Lower leg skin (tissue), 4 donors: ENCODE results near the gene UPK2. TPM values are rescaled to one million over a fixed set of nuclear protein-coding genes. Genes with fewer than 3 reads are reported as not detected.
"Not testable (repeated sequence)": the region's sequence is repeated elsewhere in the genome, so short reads cannot be mapped to it uniquely, and the experiment has no call there.

ENCODE experiments used
- DNase-seq, 2 donors: peaks; one replicate each; pipeline ENCODE4 v3.0.0-alpha.2; 2019; ENCODE audit warnings: low spot score in 2 of 2
- H3K4me3 ChIP-seq: fragments of 200-600 bp; sonication (generic); 2 replicates; pipeline ENCODE4 v1.5.1; 2017; ENCODE audit warnings: mild to moderate bottlenecking, low read depth; ENCODE audit not compliant: poor library complexity, severe bottlenecking
- POLR2A ChIP-seq, 2 donors: fragments of 450-650 bp; IDR thresholded peaks; one replicate each; pipeline ENCODE4 v1.6.1; 2016 to 2017; ENCODE audit warnings: antibody characterized with exemption in 2 of 2, mild to moderate bottlenecking in 1 of 2, moderate library complexity in 1 of 2
- WGBS, 2 donors: methylation state at CpG; one replicate each; pipeline ENCODE4 v1.1.5; 2018; 5-methylcytosine and 5-hydroxymethylcytosine counted together
- intact Hi-C: fragments of 100-400 bp; cut with DNase I; formaldehyde crosslinking; loops from one replicate; pipeline ENCODE4 v1.15.0; 2023; ENCODE audit warnings: low total_unique reads
- total RNA-seq, 4 donors: library from RNA; depleted of rRNA; stranded (reverse); fragments of >200 nt; gene quantifications; one replicate each; pipeline ENCODE4 v1.1.0, GENCODE V29; 2016
- TF ChIP-seq, protein P1 (sequence below), 3 donors: fragments of 450-650 bp; IDR thresholded peaks; one replicate each; pipeline ENCODE4 v1.5.1; 2016; ENCODE audit warnings: antibody characterized with exemption in 3 of 3, mild to moderate bottlenecking in 3 of 3, moderate library complexity in 2 of 3

Gene UPK2
- total RNA-seq, 4 donors from 2014 or later: not detected

DNA sequence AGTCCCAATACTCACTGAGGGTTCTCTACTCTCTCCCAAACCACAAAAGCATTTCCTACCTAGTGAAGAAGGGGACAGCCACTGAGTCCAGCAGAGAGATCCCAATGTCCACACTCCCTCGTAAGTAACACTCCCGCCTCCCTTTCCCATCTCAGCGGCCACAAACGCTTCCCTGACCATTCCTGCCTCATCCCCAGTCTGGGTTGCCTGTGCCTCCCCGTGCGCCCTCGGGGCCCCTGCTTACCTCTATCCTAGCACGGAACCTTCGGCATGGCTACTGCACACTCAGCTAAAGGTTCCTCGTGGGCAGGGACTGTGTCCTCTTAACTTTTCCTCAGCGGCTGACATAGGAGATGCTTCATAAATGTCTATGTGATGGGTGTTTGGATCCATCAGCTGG is 1.5 kb downstream of the UPK2 start:
- no peak for DNase-seq
- intact Hi-C loops: loop anchor here (5.0 kb wide), 1 partner anchor 265 kb away; no protein-coding TSS in a partner anchor
- H3K4me3 ChIP-seq: no peak overlapping the region
- TF ChIP-seq, protein P1, sequence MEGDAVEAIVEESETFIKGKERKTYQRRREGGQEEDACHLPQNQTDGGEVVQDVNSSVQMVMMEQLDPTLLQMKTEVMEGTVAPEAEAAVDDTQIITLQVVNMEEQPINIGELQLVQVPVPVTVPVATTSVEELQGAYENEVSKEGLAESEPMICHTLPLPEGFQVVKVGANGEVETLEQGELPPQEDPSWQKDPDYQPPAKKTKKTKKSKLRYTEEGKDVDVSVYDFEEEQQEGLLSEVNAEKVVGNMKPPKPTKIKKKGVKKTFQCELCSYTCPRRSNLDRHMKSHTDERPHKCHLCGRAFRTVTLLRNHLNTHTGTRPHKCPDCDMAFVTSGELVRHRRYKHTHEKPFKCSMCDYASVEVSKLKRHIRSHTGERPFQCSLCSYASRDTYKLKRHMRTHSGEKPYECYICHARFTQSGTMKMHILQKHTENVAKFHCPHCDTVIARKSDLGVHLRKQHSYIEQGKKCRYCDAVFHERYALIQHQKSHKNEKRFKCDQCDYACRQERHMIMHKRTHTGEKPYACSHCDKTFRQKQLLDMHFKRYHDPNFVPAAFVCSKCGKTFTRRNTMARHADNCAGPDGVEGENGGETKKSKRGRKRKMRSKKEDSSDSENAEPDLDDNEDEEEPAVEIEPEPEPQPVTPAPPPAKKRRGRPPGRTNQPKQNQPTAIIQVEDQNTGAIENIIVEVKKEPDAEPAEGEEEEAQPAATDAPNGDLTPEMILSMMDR (IDR thresholded peaks at IDR 0.05): no peak
- TF ChIP-seq POLR2A (IDR thresholded peaks at IDR 0.05): no peak
- WGBS, 2 donors: 83 to 88% methylated on average over 11 of the region's 11 CpGs

DNA sequence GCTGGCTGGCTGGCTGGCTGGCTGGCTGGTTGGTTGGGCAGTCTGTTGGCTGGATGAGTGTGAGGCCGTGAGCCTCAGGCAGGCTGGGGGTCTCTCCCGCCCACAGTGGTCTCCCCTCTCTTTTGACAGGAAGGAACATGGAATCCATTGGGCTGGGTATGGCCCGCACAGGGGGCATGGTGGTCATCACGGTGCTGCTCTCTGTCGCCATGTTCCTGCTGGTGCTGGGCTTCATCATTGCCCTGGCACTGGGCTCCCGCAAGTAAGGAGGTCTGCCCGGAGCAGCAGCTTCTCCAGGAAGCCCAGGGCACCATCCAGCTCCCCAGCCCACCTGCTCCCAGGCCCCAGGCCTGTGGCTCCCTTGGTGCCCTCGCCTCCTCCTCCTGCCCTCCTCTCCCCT is 1.9 kb downstream of the UPK2 start:
- 90 to 92% methylated on average over 8 of the region's 8 CpGs for WGBS, 2 donors
- DNase-seq: no peak
- TF ChIP-seq, protein P1 (IDR thresholded peaks at IDR 0.05): no peak
- no peak for TF ChIP-seq POLR2A (IDR thresholded peaks at IDR 0.05)
- intact Hi-C loops: loop anchor here (5.0 kb wide), 1 partner anchor 266 kb away; no protein-coding TSS in a partner anchor
- H3K4me3 ChIP-seq: no peak overlapping the region

DNA sequence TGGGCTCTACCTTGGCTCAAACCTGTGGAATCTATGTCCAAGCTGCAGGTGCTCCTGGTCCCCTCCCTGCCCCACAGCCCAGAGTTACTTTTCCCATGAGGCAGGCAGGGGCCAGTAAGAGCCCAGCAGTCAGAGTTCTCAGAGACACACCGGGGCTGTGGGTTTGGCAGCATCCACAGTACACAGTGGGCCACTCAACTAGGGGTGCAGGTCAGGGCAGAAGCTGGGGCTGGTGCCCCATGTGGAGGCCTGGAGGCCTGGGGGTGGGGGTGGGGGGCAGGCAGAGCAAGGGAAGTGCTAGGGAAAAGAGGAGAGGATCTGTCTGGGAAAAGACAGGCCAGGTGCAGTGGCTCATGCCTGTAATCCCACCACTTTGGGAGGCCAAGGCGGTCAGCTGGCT is 2.5 kb downstream of the UPK2 start:
- DNase-seq: no peak
- 84% methylated on average over 2 of the region's 2 CpGs for WGBS, 2 donors
- no peak overlapping the region for H3K4me3 ChIP-seq
- TF ChIP-seq POLR2A (IDR thresholded peaks at IDR 0.05): no peak
- TF ChIP-seq, protein P1 (IDR thresholded peaks at IDR 0.05): no peak
- intact Hi-C loops: loop anchor here (5.0 kb wide), 1 partner anchor 266 kb away; no protein-coding TSS in a partner anchor

DNA sequence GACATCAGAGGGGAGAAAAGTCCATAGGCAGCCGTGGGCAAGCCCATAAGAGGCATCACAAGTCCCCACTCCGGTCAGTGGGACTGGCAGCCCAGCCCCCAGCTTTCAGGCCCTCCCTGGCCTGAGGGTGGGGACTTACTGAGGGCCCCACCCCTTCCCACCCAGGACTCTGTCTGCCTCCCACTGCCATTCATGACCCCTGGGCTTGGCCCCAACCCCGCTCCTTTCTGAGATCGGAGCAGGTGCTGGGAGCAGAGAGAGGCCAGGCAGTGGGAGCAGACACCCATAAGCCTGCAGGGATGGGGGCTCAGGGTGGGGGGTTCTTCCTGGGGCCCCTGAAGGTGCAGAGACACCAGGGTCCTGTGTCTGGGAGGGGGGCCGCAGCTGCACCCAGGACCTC is 5.1 kb downstream of the UPK2 start:
- no peak for DNase-seq
- TF ChIP-seq, protein P1 (IDR thresholded peaks at IDR 0.05): no peak
- TF ChIP-seq POLR2A (IDR thresholded peaks at IDR 0.05): no peak
- 63 to 84% methylated on average over 3 to 5 of the region's 5 CpGs for WGBS, 2 donors
- intact Hi-C loops: loop anchor here (5.0 kb wide), 1 partner anchor 361 kb away; no protein-coding TSS in a partner anchor
- H3K4me3 ChIP-seq: no peak overlapping the region

DNA sequence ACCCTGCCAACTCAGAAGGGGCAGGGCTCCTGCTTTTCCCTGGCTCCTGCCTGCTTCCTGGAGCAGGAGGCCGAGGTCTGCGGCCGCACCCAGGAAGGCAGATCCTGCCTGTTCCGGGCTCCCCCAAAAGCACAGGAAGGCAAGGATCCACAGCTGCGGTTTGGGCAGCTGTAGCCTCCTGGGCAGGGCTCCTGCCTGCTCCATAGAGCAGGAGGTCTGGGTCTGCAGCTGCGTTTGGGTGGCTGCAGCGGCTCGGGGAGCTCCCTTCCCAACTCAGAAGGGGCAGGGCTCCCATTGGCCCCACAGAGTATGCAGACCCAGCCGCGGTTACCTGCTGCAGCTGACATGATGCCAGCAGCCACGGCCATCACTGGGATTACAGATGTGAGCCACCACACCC is 5.5 kb downstream of the UPK2 start:
- 41 to 49% methylated on average over 6 of the region's 11 CpGs for WGBS, 2 donors
- intact Hi-C loops: loop anchor here (5.0 kb wide), 1 partner anchor 361 kb away; no protein-coding TSS in a partner anchor
- DNase-seq: no peak
- no peak overlapping the region for H3K4me3 ChIP-seq
- TF ChIP-seq POLR2A (IDR thresholded peaks at IDR 0.05): no peak
- TF ChIP-seq, protein P1 (IDR thresholded peaks at IDR 0.05): no peak

DNA sequence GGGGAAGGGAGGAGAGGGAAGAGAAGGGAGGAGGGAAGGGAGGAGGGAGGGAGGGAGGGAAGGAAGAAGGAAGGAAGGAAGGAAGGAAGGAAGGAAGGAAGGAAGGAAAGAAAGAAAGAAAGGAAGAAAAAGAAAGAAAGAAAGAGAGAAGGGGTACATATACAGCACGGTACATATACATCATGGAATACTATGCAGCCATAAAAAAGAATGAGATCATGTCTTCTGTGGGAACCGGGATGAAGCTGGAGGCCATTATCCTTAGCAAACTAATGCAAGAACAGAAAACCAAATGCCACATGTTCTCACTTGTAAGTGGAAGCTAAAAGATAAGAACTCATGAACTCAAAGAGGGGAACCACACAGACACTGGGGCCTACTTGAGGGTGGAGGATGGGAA is 13.4 kb downstream of the UPK2 start:
- intact Hi-C loops, DNase-seq, H3K4me3 ChIP-seq: not testable (repeated sequence)
- 92 to 96% methylated on average over 2 of the region's 2 CpGs for WGBS, 2 donors
